GM23338 (cell line): ENCODE data around the gene DTNA. TPM values are rescaled to one million over a fixed set of nuclear protein-coding genes. Genes with fewer than 3 reads are reported as not detected.

Source experiments
- ATAC-seq: fragments of 200-7000 bp; cut with Tn5 transposase; 3 replicates; pipeline ENCODE4 v1.9.1; 2020
- DNase-seq: peaks from one replicate; pipeline ENCODE4 v3.0.0-alpha.2; 2015; ENCODE audit warnings: low spot score
- H2AFZ ChIP-seq: fragments of 200-600 bp; sonication (generic); 2 replicates; pipeline ENCODE4 v1.8.0; 2016; ENCODE audit warnings: antibody characterized with exemption, mild to moderate bottlenecking, moderate library complexity
- H3F3A ChIP-seq: fragments of 200-600 bp; sonication (generic); replicated peaks from 2 replicates; pipeline ENCODE4 v1.8.0; 2017; ENCODE audit warnings: antibody characterized with exemption, mixed run types, low read depth
- H3K27ac ChIP-seq: fragments of 200-600 bp; sonication (generic); 2 replicates; pipeline ENCODE4 v1.6.1; 2016; ENCODE audit warnings: low read depth
- H3K27me3 ChIP-seq: fragments of 200-600 bp; sonication (generic); 2 replicates; pipeline ENCODE4 v1.8.0; 2016; ENCODE audit warnings: mild to moderate bottlenecking, mixed run types, moderate library complexity; ENCODE audit not compliant: insufficient read depth
- H3K36me3 ChIP-seq: fragments of 200-600 bp; sonication (generic); 2 replicates; pipeline ENCODE4 v1.8.0; 2016; ENCODE audit warnings: mild to moderate bottlenecking; ENCODE audit not compliant: insufficient read depth
- H3K4me1 ChIP-seq: fragments of 200-600 bp; sonication (generic); 2 replicates; pipeline ENCODE4 v1.8.0; 2016; ENCODE audit warnings: mild to moderate bottlenecking, moderate library complexity; ENCODE audit not compliant: insufficient read depth
- H3K4me2 ChIP-seq: fragments of 200-600 bp; sonication (generic); 2 replicates; pipeline ENCODE4 v1.7.1; 2017; ENCODE audit warnings: mixed run types
- H3K4me3 ChIP-seq: fragments of 200-600 bp; sonication (generic); 2 replicates; pipeline ENCODE4 v1.6.1; 2016; ENCODE audit warnings: mixed run types
- H3K79me2 ChIP-seq: fragments of 200-600 bp; sonication (generic); replicated peaks from 2 replicates; pipeline ENCODE4 v1.8.0; 2017; ENCODE audit warnings: mild to moderate bottlenecking; ENCODE audit not compliant: insufficient read depth
- H3K9me2 ChIP-seq: fragments of 200-600 bp; sonication (generic); 2 replicates; pipeline ENCODE4 v1.8.0; 2017; ENCODE audit not compliant: insufficient read depth
- H4K20me1 ChIP-seq: fragments of 200-600 bp; sonication (generic); replicated peaks from 2 replicates; pipeline ENCODE4 v1.8.0; 2017; ENCODE audit warnings: mild to moderate bottlenecking; ENCODE audit not compliant: insufficient read depth
- H3K27ac Mint-ChIP-seq: 2 replicates; pipeline ENCODE4 v1.8.0; 2020; ENCODE audit warnings: inconsistent platforms, mild to moderate bottlenecking, moderate library complexity, mixed read lengths
- H3K27me3 Mint-ChIP-seq: 3 replicates; pipeline ENCODE4 v1.8.0; 2022; ENCODE audit warnings: low read depth, mild to moderate bottlenecking, moderate library complexity, mixed read lengths, inconsistent platforms; ENCODE audit not compliant: insufficient read depth, poor library complexity
- H3K36me3 Mint-ChIP-seq: 3 replicates; pipeline ENCODE4 v1.8.0; 2021; ENCODE audit warnings: low read depth, mild to moderate bottlenecking, inconsistent platforms, moderate library complexity, mixed read lengths
- H3K4me1 Mint-ChIP-seq: 3 replicates; pipeline ENCODE4 v1.8.0; 2020; ENCODE audit warnings: mild to moderate bottlenecking, inconsistent platforms, mixed read lengths
- H3K4me3 Mint-ChIP-seq: 3 replicates; pipeline ENCODE4 v1.8.0; 2021; ENCODE audit warnings: moderate library complexity, mild to moderate bottlenecking, inconsistent platforms, mixed read lengths
- H3K9me3 Mint-ChIP-seq: 3 replicates; pipeline ENCODE4 v1.8.0; 2020; ENCODE audit warnings: moderate library complexity, mild to moderate bottlenecking, inconsistent platforms, mixed read lengths
- CTCF ChIP-seq, 2 experiments: fragments of 200-600 bp in 1 of 2; sonication (generic) in 1 of 2; conservative IDR thresholded peaks; 2 replicates each; pipeline versions ENCODE4 v1.5.1 to v1.6.1; 2016 to 2017; ENCODE audit warnings: antibody characterized with exemption in 2 of 2, low read depth in 2 of 2, mild to moderate bottlenecking in 2 of 2, moderate library complexity in 1 of 2
- ETS1 ChIP-seq: IDR thresholded peaks from 2 replicates; pipeline ENCODE4 v1.6.1; 2016; ENCODE audit warnings: antibody characterized with exemption
- EZH2 ChIP-seq: fragments of 200-600 bp; sonication (generic); IDR thresholded peaks from one replicate; pipeline ENCODE4 v1.8.0; 2017; ENCODE audit warnings: antibody characterized with exemption, mild to moderate bottlenecking, low read depth; ENCODE audit not compliant: unreplicated experiment
- EZH2phosphoT487 ChIP-seq: fragments of 200-600 bp; sonication (generic); IDR thresholded peaks from one replicate; pipeline ENCODE4 v1.8.1; 2018; ENCODE audit warnings: antibody characterized with exemption; ENCODE audit not compliant: unreplicated experiment
- NANOG ChIP-seq: IDR thresholded peaks from 2 replicates; pipeline ENCODE4 v1.6.1; 2016; ENCODE audit warnings: antibody characterized with exemption, borderline replicate concordance
- POLR2AphosphoS5 ChIP-seq: IDR thresholded peaks from 2 replicates; pipeline ENCODE4 v1.6.1; 2016; ENCODE audit warnings: antibody characterized with exemption, low read depth
- REST ChIP-seq: IDR thresholded peaks from one replicate; pipeline ENCODE4 v1.6.1; 2018; ENCODE audit warnings: antibody characterized with exemption; ENCODE audit not compliant: unreplicated experiment
- STAT1 ChIP-seq: IDR thresholded peaks from one replicate; pipeline ENCODE4 v1.6.1; 2016; ENCODE audit warnings: antibody characterized with exemption; ENCODE audit not compliant: unreplicated experiment
- ZNF114 ChIP-seq: fragments of 250-450 bp; sonication (Bioruptor Pico); IDR thresholded peaks from 2 replicates; pipeline ENCODE4 v1.5.0; 2020; ENCODE audit warnings: mild to moderate bottlenecking, moderate library complexity
- ZNF331 ChIP-seq: fragments of 250-450 bp; sonication (Bioruptor Pico); IDR thresholded peaks from 2 replicates; pipeline ENCODE4 v1.5.0; 2020; ENCODE audit warnings: low read depth, mild to moderate bottlenecking, moderate library complexity
- ZNF462 ChIP-seq: fragments of 250-450 bp; sonication (Bioruptor Pico); IDR thresholded peaks from 2 replicates; pipeline ENCODE4 v1.5.0; 2020; ENCODE audit warnings: mild to moderate bottlenecking, moderate library complexity
- polyA plus RNA-seq: library from polyadenylated mRNA; unstranded; fragments of >200 nt; fragmentation: Nextera tagmentation; extraction: Ambion mirVana; gene quantifications from 2 replicates; pipeline ENCODE4 v1.2.1, GENCODE V29; 2016
- total RNA-seq: library from RNA; depleted of rRNA; stranded (reverse); fragments of >200 nt; shearing (Covaris generic); gene quantifications from 2 replicates; pipeline ENCODE4 v1.2.3, GENCODE V29; 2014

The DTNA gene
- total and polyA plus RNA-seq, 2 experiments from 2014 or later = 11.5 to 25.1 TPM

- H3K27me3 ChIP-seq = no peaks in the 10 kb centered on the region
- peaks cover 34% of the 10 kb centered on the region for H3K9me3 Mint-ChIP-seq
- H2AFZ ChIP-seq = no peak overlapping the region
- H3K4me2 ChIP-seq = no peak overlapping the region
- H3K36me3 ChIP-seq = no peaks in the 10 kb centered on the region
- no peak overlapping the region for H3K27ac ChIP-seq
- ATAC-seq (no peak), DNase-seq (no peak)
- peaks cover 6% of the 10 kb centered on the region for H3K9me2 ChIP-seq
- H3K4me3 ChIP-seq = no peak overlapping the region
- H4K20me1 ChIP-seq = no peaks in the 10 kb centered on the region
- H3K4me3 Mint-ChIP-seq = no peak overlapping the region
- H3K4me1 Mint-ChIP-seq = peaks cover 3% of the 10 kb centered on the region; the same call in 2 of the 3 replicates
- peaks cover 28% of the 10 kb centered on the region for H3K36me3 Mint-ChIP-seq
- H3K4me1 ChIP-seq = no peaks in the 10 kb centered on the region
- TF ChIP-seq CTCF (conservative IDR thresholded peaks at IDR 0.05; ENCODE audit: low read depth in 2 of 2) = no peak
- no peak for TF ChIP-seq NANOG
- no peak for TF ChIP-seq ZNF331 (CRISPR knock-in tag)
- no peak for TF ChIP-seq EZH2phosphoT487
- TF ChIP-seq EZH2 = no peak
- TF ChIP-seq STAT1 = no peak
- no peak for TF ChIP-seq POLR2AphosphoS5
- TF ChIP-seq ETS1 = no peak
- no peak for TF ChIP-seq ZNF462
- TF ChIP-seq REST = no peak
- TF ChIP-seq ZNF114 (CRISPR knock-in tag) = no peak
- no peaks in the 10 kb centered on the region for H3K79me2 ChIP-seq
- no peaks in the 10 kb centered on the region for H3F3A ChIP-seq
- H3K27me3 Mint-ChIP-seq = no peaks in the 10 kb centered on the region
- H3K27ac Mint-ChIP-seq = no peak overlapping the region
These were observed 182.3 kb downstream of the DTNA start for GRCh38 chr18:34892379-34892778.
